OCI-LY1 (cell line): ENCODE results near the gene SLC38A4.

ENCODE experiments used
- EZH2 ChIP-seq: fragments of 200-600 bp; sonication (generic), shearing (Covaris generic); IDR thresholded peaks from 2 replicates; pipeline ENCODE4 v1.8.0; 2017; ENCODE audit warnings: borderline replicate concordance, mixed run types, mild to moderate bottlenecking, antibody characterized with exemption, low read length, moderate library complexity, mixed read lengths
- TF ChIP-seq, protein P1 (sequence below): fragments of 200-600 bp; sonication (generic), shearing (Covaris generic); IDR thresholded peaks from 2 replicates; pipeline ENCODE4 v1.5.1; 2017; ENCODE audit warnings: mild to moderate bottlenecking, antibody characterized with exemption, low read length, moderate library complexity, mixed read lengths

DNA sequence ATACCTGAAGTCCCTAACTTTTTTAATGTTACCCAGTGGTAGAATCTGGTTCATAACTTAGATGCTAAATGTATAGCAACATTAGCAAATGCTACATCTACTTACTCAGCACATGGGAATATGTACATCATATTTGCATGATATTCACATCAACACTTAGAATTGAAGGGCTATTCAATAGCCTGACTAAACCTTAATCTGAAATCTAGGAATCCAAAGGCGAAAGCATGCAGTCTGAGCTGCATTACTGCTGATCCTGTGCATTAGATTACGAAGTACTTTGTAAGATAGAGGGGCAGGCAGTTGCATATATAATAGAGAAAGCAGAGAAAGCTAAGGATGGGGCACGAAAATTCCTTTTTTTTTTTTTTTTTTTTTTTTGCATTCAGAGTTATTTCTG lies 40.4 kb downstream of the SLC38A4 start:
- TF ChIP-seq, protein P1, sequence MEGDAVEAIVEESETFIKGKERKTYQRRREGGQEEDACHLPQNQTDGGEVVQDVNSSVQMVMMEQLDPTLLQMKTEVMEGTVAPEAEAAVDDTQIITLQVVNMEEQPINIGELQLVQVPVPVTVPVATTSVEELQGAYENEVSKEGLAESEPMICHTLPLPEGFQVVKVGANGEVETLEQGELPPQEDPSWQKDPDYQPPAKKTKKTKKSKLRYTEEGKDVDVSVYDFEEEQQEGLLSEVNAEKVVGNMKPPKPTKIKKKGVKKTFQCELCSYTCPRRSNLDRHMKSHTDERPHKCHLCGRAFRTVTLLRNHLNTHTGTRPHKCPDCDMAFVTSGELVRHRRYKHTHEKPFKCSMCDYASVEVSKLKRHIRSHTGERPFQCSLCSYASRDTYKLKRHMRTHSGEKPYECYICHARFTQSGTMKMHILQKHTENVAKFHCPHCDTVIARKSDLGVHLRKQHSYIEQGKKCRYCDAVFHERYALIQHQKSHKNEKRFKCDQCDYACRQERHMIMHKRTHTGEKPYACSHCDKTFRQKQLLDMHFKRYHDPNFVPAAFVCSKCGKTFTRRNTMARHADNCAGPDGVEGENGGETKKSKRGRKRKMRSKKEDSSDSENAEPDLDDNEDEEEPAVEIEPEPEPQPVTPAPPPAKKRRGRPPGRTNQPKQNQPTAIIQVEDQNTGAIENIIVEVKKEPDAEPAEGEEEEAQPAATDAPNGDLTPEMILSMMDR, result no peak
- no peak for TF ChIP-seq EZH2
